MM.1S (cell line): ENCODE results near the gene ADTRP.

Source experiments
- CTCF ChIP-seq: fragments of 300-600 bp; sonication (generic); IDR thresholded peaks from 2 replicates; pipeline ENCODE4 v1.5.1; 2016; ENCODE audit warnings: antibody characterized with exemption, low read length, mixed read lengths
- EZH2 ChIP-seq: fragments of 300-600 bp; sonication (generic); optimal IDR thresholded peaks from 2 replicates; pipeline ENCODE3; 2017; ENCODE audit warnings: low read depth, mild to moderate bottlenecking, antibody characterized with exemption, low read length, mixed read lengths

DNA sequence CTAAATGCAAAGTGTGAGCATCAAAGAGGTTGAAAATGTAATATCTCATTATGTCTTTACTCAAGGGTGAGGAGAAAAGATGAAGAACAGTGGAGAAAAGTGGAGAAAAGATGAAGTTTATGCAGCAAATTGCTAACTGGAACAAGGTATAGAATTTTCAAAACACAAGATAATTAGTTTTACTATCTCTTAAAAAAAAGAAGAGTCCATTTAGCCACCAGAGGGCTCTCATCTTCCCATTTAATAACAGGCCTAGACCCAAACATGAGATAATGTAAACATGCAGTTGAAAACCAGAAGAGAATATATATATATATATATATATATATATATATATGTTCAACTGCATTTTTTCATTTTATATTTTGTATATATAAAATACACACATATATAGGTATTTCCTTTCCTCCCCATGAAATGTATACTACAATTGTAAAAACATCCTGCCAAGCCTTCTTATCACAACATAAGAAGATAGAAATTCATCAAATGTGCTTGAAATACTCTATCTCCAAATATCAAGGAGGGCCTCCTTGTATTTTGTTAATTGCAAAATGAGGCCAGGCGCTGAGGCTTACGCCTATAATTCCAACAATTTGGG lies 78.4 kb downstream of the ADTRP start:
- TF ChIP-seq CTCF (peak; percentile 40), EZH2 (no peak)
